Keratinocyte (primary cell): ENCODE measurements around the gene DLGAP1.

Source experiments
- CTCF ChIP-seq, 3 experiments: IDR thresholded peaks in 1 of 3; conservative IDR thresholded peaks in 1 of 3; optimal IDR thresholded peaks in 1 of 3; 2 replicates in 2 of 3; 3 replicates in 1 of 3; pipeline versions ENCODE3 to v1.5.1; 2011; ENCODE audit warnings: low read length in 3 of 3, mild to moderate bottlenecking in 3 of 3, moderate library complexity in 2 of 3, control low read depth in 1 of 3, inconsistent platforms in 1 of 3; ENCODE audit not compliant: insufficient read depth in 2 of 3; ENCODE audit errors: extremely low read depth in 1 of 3
- EZH2 ChIP-seq: IDR thresholded peaks from one replicate; pipeline ENCODE4 v1.6.1; 2012; ENCODE audit warnings: inconsistent platforms, mild to moderate bottlenecking, low read length, moderate library complexity

- TF ChIP-seq CTCF (optimal IDR thresholded peaks at IDR 0.05 in 1 of 3, IDR thresholded peaks at IDR 0.05 in 1 of 3, conservative IDR thresholded peaks at IDR 0.05 in 1 of 3; ENCODE audit: extremely low read depth in 1 of 3, insufficient read depth in 2 of 3, low read length in 3 of 3) (no peak), EZH2 (no peak)
These were observed 877.7 kb downstream of the DLGAP1 start for GRCh38 chr18:3577281-3577855.
